ENCODE measurements around the gene SMCR8.
A peak's percentile ranks its signal among the peaks of the same experiment; 100 is the strongest.

SMCR8 gene

DNA sequence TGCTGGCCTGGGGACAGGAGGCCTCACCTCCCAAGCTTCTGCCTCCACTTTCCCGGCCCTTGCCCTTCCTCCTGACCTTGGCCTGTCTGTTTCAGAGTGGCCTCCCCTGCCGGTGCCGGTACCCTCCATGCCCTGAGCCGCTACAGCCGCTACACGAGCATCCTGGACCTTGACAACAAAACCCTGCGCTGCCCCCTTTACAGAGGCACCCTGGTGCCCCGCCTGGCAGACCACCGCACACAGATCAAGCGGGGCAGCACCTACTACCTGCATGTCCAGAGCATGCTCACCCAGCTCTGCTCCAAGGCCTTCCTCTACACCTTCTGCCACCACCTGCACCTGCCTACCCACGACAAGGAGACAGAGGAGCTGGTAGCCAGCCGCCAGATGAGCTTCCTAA, 7.4 kb downstream of the SMCR8 start:
- Histone ChIP-seq H3K27ac (replicated peaks; ENCODE audit: low read length) (no peak overlapping the region), H3K18ac (ENCODE audit: low read length) (no peak overlapping the region), H3K4me2 (ENCODE audit: insufficient read depth, low read length, poor library complexity, severe bottlenecking) (no peak overlapping the region)

DNA sequence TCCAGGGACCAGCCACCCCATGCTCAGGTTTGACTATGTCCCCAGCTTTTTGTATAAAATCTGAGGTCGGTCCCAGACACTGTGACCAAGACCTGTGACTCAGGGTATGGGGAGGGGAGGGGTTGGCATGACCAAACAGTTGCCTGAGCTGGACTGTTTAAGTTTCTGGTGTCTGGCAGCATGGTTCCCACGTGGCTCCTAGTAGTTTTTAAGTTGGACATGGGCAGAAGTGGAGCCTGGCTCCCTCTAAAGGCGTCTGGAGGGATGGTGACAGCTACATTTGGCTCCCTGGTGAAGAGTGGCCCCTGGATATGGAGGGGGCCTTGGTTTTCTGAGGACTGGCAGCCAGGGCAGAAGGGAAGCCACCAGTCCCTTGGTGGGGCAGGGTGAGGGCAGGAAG, 7.9 kb downstream of the SMCR8 start:
- H2BK5ac ChIP-seq (ENCODE audit: low read length) = no peak overlapping the region
- no peak overlapping the region for H3K27ac ChIP-seq (replicated peaks; ENCODE audit: low read length)
- no peak for DNase-seq (ENCODE audit: low spot score)
- H2BK120ac ChIP-seq (ENCODE audit: low read depth, low read length) = no peak overlapping the region
- no peak overlapping the region for H3K18ac ChIP-seq (ENCODE audit: low read length)
- peaks cover 0 to 2% of the 10 kb centered on the region in 2 donors for H3K9me3 ChIP-seq (replicated peaks in 1 of 2; ENCODE audit: control insufficient read depth in 2 of 2, insufficient read depth in 1 of 2, low read depth in 1 of 2, low read length in 2 of 2)
- no peak overlapping the region for H4K91ac ChIP-seq (ENCODE audit: low read depth, low read length, poor library complexity)
- no CpG with 5 or more reads among the region's 3 CpGs for WGBS, 2 donors (ENCODE audit: extremely low coverage in 2 of 2, insufficient read length in 2 of 2, insufficient replicate concordance in 1 of 2)
- peaks cover 26 to 82% of the 10 kb centered on the region in 2 donors for H3K36me3 ChIP-seq (replicated peaks in 1 of 2; ENCODE audit: control insufficient read depth in 2 of 2, insufficient read depth in 2 of 2, low read length in 2 of 2)
- H2BK15ac ChIP-seq (ENCODE audit: low read length) = no peak overlapping the region
- no peak overlapping the region for H3K4me3 ChIP-seq (ENCODE audit: low read length in 2 of 2)
- H3K9ac ChIP-seq (ENCODE audit: low read depth, low read length, poor library complexity) = no peak overlapping the region
- H3K14ac ChIP-seq (ENCODE audit: low read length) = no peak overlapping the region
- H3K4ac ChIP-seq (ENCODE audit: low read length) = no peak overlapping the region
- H2BK12ac ChIP-seq (ENCODE audit: low read length) = no peak overlapping the region
- H3K27me3 ChIP-seq (ENCODE audit: control insufficient read depth in 3 of 3, insufficient read depth in 3 of 3, low read depth in 1 of 3, low read length in 3 of 3) = no peaks in the 10 kb centered on the region
- H2AK5ac ChIP-seq (ENCODE audit: low read depth, low read length) = no peak overlapping the region
- H3K4me1 ChIP-seq (ENCODE audit: control insufficient read depth in 2 of 2, insufficient read depth in 1 of 2, low read depth in 1 of 2, low read length in 2 of 2) = no peaks in the 10 kb centered on the region
- H3K79me1 ChIP-seq (ENCODE audit: low read depth, low read length) = no peaks in the 10 kb centered on the region
- no peak overlapping the region for H3K4me2 ChIP-seq (ENCODE audit: insufficient read depth, low read length, poor library complexity, severe bottlenecking)
- H2AFZ ChIP-seq (ENCODE audit: low read length) = no peak overlapping the region
- no peak overlapping the region for H4K8ac ChIP-seq (ENCODE audit: low read depth, low read length)
- no peak overlapping the region for H3K23ac ChIP-seq (ENCODE audit: low read depth, low read length, poor library complexity)

More for the DNA sequence above, 7.4 kb downstream of the SMCR8 start:
- no peak overlapping the region for H2BK15ac ChIP-seq (ENCODE audit: low read length)
- no peaks in the 10 kb centered on the region for H3K27me3 ChIP-seq (ENCODE audit: control insufficient read depth in 3 of 3, insufficient read depth in 3 of 3, low read depth in 1 of 3, low read length in 3 of 3)
- no peak overlapping the region for H3K4ac ChIP-seq (ENCODE audit: low read length)
- no CpG with 5 or more reads among the region's 12 CpGs for WGBS, 2 donors (ENCODE audit: extremely low coverage in 2 of 2, insufficient read length in 2 of 2, insufficient replicate concordance in 1 of 2)
- DNase-seq (ENCODE audit: low spot score) = no peak
- H3K4me1 ChIP-seq (ENCODE audit: control insufficient read depth in 2 of 2, insufficient read depth in 1 of 2, low read depth in 1 of 2, low read length in 2 of 2) = peaks cover 0 to 4% of the 10 kb centered on the region in 2 donors
- no peak overlapping the region for H2BK5ac ChIP-seq (ENCODE audit: low read length)
- no peak overlapping the region for H3K9ac ChIP-seq (ENCODE audit: low read depth, low read length, poor library complexity)
- H2AFZ ChIP-seq (ENCODE audit: low read length) = no peak overlapping the region
- no peak overlapping the region for H4K8ac ChIP-seq (ENCODE audit: low read depth, low read length)
- H2BK12ac ChIP-seq (ENCODE audit: low read length) = no peak overlapping the region
- H2BK120ac ChIP-seq (ENCODE audit: low read depth, low read length) = no peak overlapping the region
- H4K91ac ChIP-seq (ENCODE audit: low read depth, low read length, poor library complexity) = no peak overlapping the region
- H2AK5ac ChIP-seq (ENCODE audit: low read depth, low read length) = no peak overlapping the region
- H3K79me1 ChIP-seq (ENCODE audit: low read depth, low read length) = peaks cover under 1% of the 10 kb centered on the region
- H3K14ac ChIP-seq (ENCODE audit: low read length) = no peak overlapping the region
- peak overlapping the region; percentile 27 for H3K23ac ChIP-seq (ENCODE audit: low read depth, low read length, poor library complexity)
- no peak overlapping the region for H3K4me3 ChIP-seq (ENCODE audit: low read length in 2 of 2)
- peaks cover 28 to 82% of the 10 kb centered on the region in 2 donors for H3K36me3 ChIP-seq (replicated peaks in 1 of 2; ENCODE audit: control insufficient read depth in 2 of 2, insufficient read depth in 2 of 2, low read length in 2 of 2)
- peaks cover 0 to 2% of the 10 kb centered on the region in 2 donors for H3K9me3 ChIP-seq (replicated peaks in 1 of 2; ENCODE audit: control insufficient read depth in 2 of 2, insufficient read depth in 1 of 2, low read depth in 1 of 2, low read length in 2 of 2)

DNA sequence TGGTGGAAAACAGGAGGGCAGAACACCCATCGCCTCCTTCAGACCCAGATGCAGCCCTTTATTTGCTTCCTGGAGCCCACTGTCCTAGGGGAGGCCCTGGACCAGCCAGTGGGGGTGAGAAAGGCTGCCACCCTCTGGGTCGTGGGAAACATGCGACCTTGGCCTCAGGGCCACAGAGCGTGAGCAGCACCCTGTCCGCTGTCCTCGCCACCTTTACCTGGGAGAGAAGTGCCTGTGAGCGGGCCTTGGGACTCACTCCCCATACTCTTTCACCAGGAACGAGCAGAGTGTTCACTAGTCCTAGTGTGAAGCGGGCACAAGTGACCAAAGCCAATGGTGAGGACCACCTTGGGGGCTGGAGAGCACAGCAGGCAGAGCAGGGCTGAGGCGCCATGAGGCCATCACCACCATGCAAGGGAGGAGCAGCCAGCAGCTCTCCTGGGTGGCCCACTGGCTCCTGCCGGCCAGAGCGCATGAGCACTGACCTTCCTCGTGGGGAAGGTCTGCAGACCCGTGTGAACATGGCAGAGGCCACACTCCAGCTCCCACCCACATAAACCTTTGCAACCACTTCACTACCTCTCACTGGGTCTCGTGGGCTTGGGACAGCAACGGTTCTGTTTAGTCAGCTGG, 8.5 kb downstream of the SMCR8 start:
- no peak overlapping the region for H4K91ac ChIP-seq (ENCODE audit: low read depth, low read length, poor library complexity)
- no peak overlapping the region for H3K23ac ChIP-seq (ENCODE audit: low read depth, low read length, poor library complexity)
- no peak overlapping the region for H2BK120ac ChIP-seq (ENCODE audit: low read depth, low read length)
- no peak overlapping the region for H2BK12ac ChIP-seq (ENCODE audit: low read length)
- no peak overlapping the region for H2AK5ac ChIP-seq (ENCODE audit: low read depth, low read length)
- H3K27me3 ChIP-seq (ENCODE audit: control insufficient read depth in 3 of 3, insufficient read depth in 3 of 3, low read depth in 1 of 3, low read length in 3 of 3) = no peaks in the 10 kb centered on the region
- WGBS, 2 donors (ENCODE audit: extremely low coverage in 2 of 2, insufficient read length in 2 of 2, insufficient replicate concordance in 1 of 2) = no CpG with 5 or more reads among the region's 16 CpGs
- H2BK15ac ChIP-seq (ENCODE audit: low read length) = no peak overlapping the region
- peaks cover 26 to 86% of the 10 kb centered on the region in 2 donors for H3K36me3 ChIP-seq (replicated peaks in 1 of 2; ENCODE audit: control insufficient read depth in 2 of 2, insufficient read depth in 2 of 2, low read length in 2 of 2)
- H3K9me3 ChIP-seq (replicated peaks in 1 of 2; ENCODE audit: control insufficient read depth in 2 of 2, insufficient read depth in 1 of 2, low read depth in 1 of 2, low read length in 2 of 2) = peaks cover 0 to 2% of the 10 kb centered on the region in 2 donors
- H2BK5ac ChIP-seq (ENCODE audit: low read length) = no peak overlapping the region
- no peak overlapping the region for H3K18ac ChIP-seq (ENCODE audit: low read length)
- H3K27ac ChIP-seq (replicated peaks; ENCODE audit: low read length) = no peak overlapping the region
- H4K8ac ChIP-seq (ENCODE audit: low read depth, low read length) = no peak overlapping the region
- peak overlapping the region; percentile 27 for H3K9ac ChIP-seq (ENCODE audit: low read depth, low read length, poor library complexity)
- H3K4me1 ChIP-seq (ENCODE audit: control insufficient read depth in 2 of 2, insufficient read depth in 1 of 2, low read depth in 1 of 2, low read length in 2 of 2) = no peaks in the 10 kb centered on the region
- no peak overlapping the region for H3K4ac ChIP-seq (ENCODE audit: low read length)
- no peak overlapping the region for H3K14ac ChIP-seq (ENCODE audit: low read length)
- H2AFZ ChIP-seq (ENCODE audit: low read length) = no peak overlapping the region
- DNase-seq (ENCODE audit: low spot score) = no peak
- H3K79me1 ChIP-seq (ENCODE audit: low read depth, low read length) = no peaks in the 10 kb centered on the region
- H3K4me2 ChIP-seq (ENCODE audit: insufficient read depth, low read length, poor library complexity, severe bottlenecking) = no peak overlapping the region
- no peak overlapping the region for H3K4me3 ChIP-seq (ENCODE audit: low read length in 2 of 2)

GRCh38 chr17:18324140-18325050, 9.3 kb downstream of the SMCR8 start:
- H3K27ac ChIP-seq (replicated peaks; ENCODE audit: low read length) = no peak overlapping the region
- no peak overlapping the region for H3K4ac ChIP-seq (ENCODE audit: low read length)
- H4K8ac ChIP-seq (ENCODE audit: low read depth, low read length) = no peak overlapping the region
- no peak overlapping the region for H3K4me3 ChIP-seq (ENCODE audit: low read length in 2 of 2)
- H3K23ac ChIP-seq (ENCODE audit: low read depth, low read length, poor library complexity) = no peak overlapping the region
- DNase-seq (ENCODE audit: low spot score) = no peak
- no peak overlapping the region for H3K18ac ChIP-seq (ENCODE audit: low read length)
- peaks cover 32 to 86% of the 10 kb centered on the region in 2 donors for H3K36me3 ChIP-seq (replicated peaks in 1 of 2; ENCODE audit: control insufficient read depth in 2 of 2, insufficient read depth in 2 of 2, low read length in 2 of 2)
- WGBS, 2 donors (ENCODE audit: extremely low coverage in 2 of 2, insufficient read length in 2 of 2, insufficient replicate concordance in 1 of 2) = no CpG with 5 or more reads among the region's 27 CpGs
- no peak overlapping the region for H2AFZ ChIP-seq (ENCODE audit: low read length)
- no peak overlapping the region for H2BK15ac ChIP-seq (ENCODE audit: low read length)
- H2AK5ac ChIP-seq (ENCODE audit: low read depth, low read length) = no peak overlapping the region
- H2BK5ac ChIP-seq (ENCODE audit: low read length) = no peak overlapping the region
- H3K9ac ChIP-seq (ENCODE audit: low read depth, low read length, poor library complexity) = no peak overlapping the region
- H3K4me1 ChIP-seq (ENCODE audit: control insufficient read depth in 2 of 2, insufficient read depth in 1 of 2, low read depth in 1 of 2, low read length in 2 of 2) = no peaks in the 10 kb centered on the region
- H4K91ac ChIP-seq (ENCODE audit: low read depth, low read length, poor library complexity) = no peak overlapping the region
- H3K9me3 ChIP-seq (replicated peaks in 1 of 2; ENCODE audit: control insufficient read depth in 2 of 2, insufficient read depth in 1 of 2, low read depth in 1 of 2, low read length in 2 of 2) = peaks cover 0 to 2% of the 10 kb centered on the region in 2 donors
- no peak overlapping the region for H2BK120ac ChIP-seq (ENCODE audit: low read depth, low read length)
- no peaks in the 10 kb centered on the region for H3K79me1 ChIP-seq (ENCODE audit: low read depth, low read length)
- no peak overlapping the region for H3K4me2 ChIP-seq (ENCODE audit: insufficient read depth, low read length, poor library complexity, severe bottlenecking)
- H3K14ac ChIP-seq (ENCODE audit: low read length) = no peak overlapping the region
- no peak overlapping the region for H2BK12ac ChIP-seq (ENCODE audit: low read length)
- no peaks in the 10 kb centered on the region for H3K27me3 ChIP-seq (ENCODE audit: control insufficient read depth in 3 of 3, insufficient read depth in 3 of 3, low read depth in 1 of 3, low read length in 3 of 3)

Data from neuronal stem cell (in vitro differentiated cells).